H1 (cell line): ENCODE data around the gene GALR2. TPM values are rescaled to one million over a fixed set of nuclear protein-coding genes. Genes with fewer than 3 reads are reported as not detected.

Source experiments
- CTCF ChIA-PET: fragments of 300-600 bp; sonication (Branson Sonifier 250); formaldehyde crosslinking; loops from one replicate; lab custom pipeline; 2021; ENCODE audit not compliant: partially characterized antibody; lab: Charles Lee
- POLR2A ChIA-PET: fragments of 300-600 bp; sonication (Branson Sonifier 250); formaldehyde crosslinking; loops from one replicate; lab custom pipeline; 2021; ENCODE audit warnings: inconsistent platforms; ENCODE audit not compliant: partially characterized antibody; lab: Charles Lee
- DNase-seq, 2 experiments: peaks; one replicate each; pipeline versions ENCODE4 v3.0.0 to v3.0.0-alpha.2; 2010 to 2022; ENCODE audit warnings: low spot score in 2 of 2, low read depth in 1 of 2, mixed read lengths in 1 of 2
- FAIRE-seq: peaks from 2 replicates; lab custom pipeline; 2011; peaks lifted over from hg19 to GRCh38; lab: Jason Lieb, UNC
- H2AFZ ChIP-seq: 2 replicates; pipeline ENCODE4 v1.8.1; 2012; ENCODE audit warnings: low read length, inconsistent platforms
- H2AK5ac ChIP-seq: 2 replicates; pipeline ENCODE4 v1.6.1; 2013; ENCODE audit warnings: low read depth, low read length
- H2BK120ac ChIP-seq: replicated peaks from 2 replicates; pipeline ENCODE3; 2013; ENCODE audit warnings: low read depth, low read length, inconsistent platforms
- H2BK12ac ChIP-seq: 2 replicates; pipeline ENCODE4 v1.6.1; 2013; ENCODE audit warnings: low read depth, low read length
- H2BK15ac ChIP-seq: 2 replicates; pipeline ENCODE4 v1.6.1; 2013; ENCODE audit warnings: low read length
- H2BK20ac ChIP-seq: 2 replicates; pipeline ENCODE4 v1.6.1; 2013; ENCODE audit warnings: low read length
- H2BK5ac ChIP-seq: 2 replicates; pipeline ENCODE4 v1.6.1; 2013; ENCODE audit warnings: low read depth, low read length
- H3K14ac ChIP-seq: 2 replicates; pipeline ENCODE4 v1.6.1; 2013; ENCODE audit warnings: inconsistent platforms; ENCODE audit not compliant: insufficient read length
- H3K18ac ChIP-seq: 2 replicates; pipeline ENCODE4 v1.6.1; 2013; ENCODE audit warnings: low read length; ENCODE audit errors: extremely low read depth
- H3K23ac ChIP-seq: 2 replicates; pipeline ENCODE4 v1.6.1; 2013; ENCODE audit warnings: inconsistent platforms; ENCODE audit not compliant: insufficient read length
- H3K23me2 ChIP-seq: 2 replicates; pipeline ENCODE4 v1.6.1; 2013; ENCODE audit warnings: low read depth, low read length
- H3K27ac ChIP-seq: 2 replicates; pipeline ENCODE4 v1.6.1; 2011; ENCODE audit warnings: low read depth, low read length, inconsistent platforms
- H3K27me3 ChIP-seq, 4 experiments: replicated peaks in 1 of 4; 1 replicate in 1 of 4; 2 replicates in 3 of 4; pipeline versions ENCODE4 v1.6.1 to v1.8.1; 2011 to 2013; ENCODE audit warnings: low read length in 3 of 4, mild to moderate bottlenecking in 3 of 4, inconsistent platforms in 2 of 4, mixed read lengths in 2 of 4, moderate library complexity in 1 of 4; ENCODE audit not compliant: control insufficient read depth in 3 of 4, insufficient read depth in 3 of 4; ENCODE audit errors: extremely low read depth in 1 of 4
- H3K36me3 ChIP-seq, 4 experiments: 2 replicates each; pipeline versions ENCODE4 v1.6.1 to v1.8.1; 2011 to 2013; ENCODE audit warnings: mild to moderate bottlenecking in 4 of 4, low read length in 3 of 4, moderate library complexity in 2 of 4, control low read depth in 1 of 4, inconsistent platforms in 1 of 4; ENCODE audit not compliant: insufficient read depth in 4 of 4, control insufficient read depth in 2 of 4
- H3K4ac ChIP-seq: replicated peaks from 2 replicates; pipeline ENCODE3; 2013; ENCODE audit warnings: low read length, low read depth, mixed read lengths, inconsistent platforms; ENCODE audit not compliant: insufficient read length
- H3K4me1 ChIP-seq, 4 experiments: replicated peaks in 1 of 4; 1 replicate in 1 of 4; 2 replicates in 3 of 4; pipeline versions ENCODE4 v1.6.1 to v1.8.1; 2011 to 2013; ENCODE audit warnings: low read length in 3 of 4, inconsistent platforms in 2 of 4, mixed read lengths in 1 of 4; ENCODE audit not compliant: insufficient read depth in 4 of 4, control insufficient read depth in 3 of 4
- H3K4me2 ChIP-seq, 2 experiments: 2 replicates each; pipeline versions ENCODE4 v1.6.1 to v1.8.1; 2011 to 2013; ENCODE audit warnings: low read depth in 2 of 2, low read length in 2 of 2, control low read depth in 1 of 2, inconsistent platforms in 1 of 2, mild to moderate bottlenecking in 1 of 2; ENCODE audit not compliant: insufficient read depth in 1 of 2
- H3K4me3 ChIP-seq, 4 experiments: fragments of 200-600, 300-600 bp in 1 of 4; sonication (generic), shearing (Covaris generic), sonication (Bioruptor Twin) in 1 of 4; 2 replicates each; pipeline versions ENCODE4 v1.5.1 to v1.8.1; 2011 to 2016; ENCODE audit warnings: low read length in 4 of 4, low read depth in 3 of 4, control low read depth in 2 of 4, inconsistent platforms in 2 of 4, mild to moderate bottlenecking in 2 of 4, mixed read lengths in 1 of 4, moderate library complexity in 1 of 4; ENCODE audit not compliant: insufficient read depth in 2 of 4; ENCODE audit errors: extremely low read depth in 1 of 4
- H3K56ac ChIP-seq: replicated peaks from 2 replicates; pipeline ENCODE3; 2013; ENCODE audit warnings: low read depth, mild to moderate bottlenecking, mixed read lengths, low read length, inconsistent platforms; ENCODE audit not compliant: insufficient read length
- H3K79me1 ChIP-seq: 2 replicates; pipeline ENCODE4 v1.6.1; 2013; ENCODE audit warnings: low read depth, low read length, control low read depth
- H3K79me2 ChIP-seq, 2 experiments: 2 replicates each; pipeline versions ENCODE4 v1.6.1 to v1.8.1; 2012 to 2013; ENCODE audit warnings: low read length in 2 of 2, mild to moderate bottlenecking in 2 of 2, inconsistent platforms in 1 of 2; ENCODE audit not compliant: insufficient read depth in 2 of 2, control insufficient read depth in 1 of 2
- H3K9ac ChIP-seq, 4 experiments: replicated peaks in 1 of 4; 1 replicate in 1 of 4; 2 replicates in 3 of 4; pipeline versions ENCODE4 v1.6.1 to v1.8.1; 2011 to 2013; ENCODE audit warnings: low read depth in 3 of 4, low read length in 3 of 4, control low read depth in 2 of 4, mild to moderate bottlenecking in 2 of 4, moderate library complexity in 2 of 4, inconsistent platforms in 1 of 4; ENCODE audit errors: extremely low read depth in 1 of 4
- H3K9me3 ChIP-seq, 2 experiments: 2 replicates each; pipeline versions ENCODE4 v1.6.1 to v1.8.1; 2012 to 2013; ENCODE audit warnings: mild to moderate bottlenecking in 2 of 2, moderate library complexity in 2 of 2, control low read depth in 1 of 2, inconsistent platforms in 1 of 2, low read depth in 1 of 2, low read length in 1 of 2, mixed read lengths in 1 of 2; ENCODE audit not compliant: insufficient read depth in 2 of 2
- H4K20me1 ChIP-seq, 2 experiments: replicated peaks in 1 of 2; 2 replicates each; pipeline versions ENCODE3 to v1.8.1; 2011 to 2013; ENCODE audit warnings: inconsistent platforms in 2 of 2, low read length in 2 of 2, mild to moderate bottlenecking in 1 of 2; ENCODE audit not compliant: insufficient read depth in 2 of 2, control insufficient read depth in 1 of 2
- H4K5ac ChIP-seq: 2 replicates; pipeline ENCODE4 v1.6.1; 2013; ENCODE audit warnings: low read length, low read depth, mixed read lengths, inconsistent platforms; ENCODE audit not compliant: insufficient read length
- H4K8ac ChIP-seq: 2 replicates; pipeline ENCODE4 v1.8.0; 2013; ENCODE audit warnings: mild to moderate bottlenecking, moderate library complexity, low read length, inconsistent platforms; ENCODE audit not compliant: insufficient read depth; ENCODE audit errors: extremely low read depth
- H4K91ac ChIP-seq: replicated peaks from 2 replicates; pipeline ENCODE3; 2013; ENCODE audit warnings: low read length, mixed read lengths, inconsistent platforms; ENCODE audit not compliant: insufficient read length
- BCL11A ChIP-seq, 2 experiments: IDR thresholded peaks; one replicate each; pipeline ENCODE4 v1.6.1; 2011; ENCODE audit warnings: low read depth in 2 of 2, low read length in 2 of 2, mild to moderate bottlenecking in 2 of 2
- EP300 ChIP-seq, 2 experiments: IDR thresholded peaks; 1 replicate in 1 of 2; 2 replicates in 1 of 2; pipeline ENCODE4 v1.6.1; 2011 to 2012; ENCODE audit warnings: low read depth in 2 of 2, low read length in 2 of 2, mild to moderate bottlenecking in 2 of 2, borderline replicate concordance in 1 of 2, inconsistent platforms in 1 of 2, moderate library complexity in 1 of 2
- JUND ChIP-seq: IDR thresholded peaks from 2 replicates; pipeline ENCODE4 v1.6.1; 2011; ENCODE audit warnings: mild to moderate bottlenecking, improper control_type of control experiment, low read length
- RFX5 ChIP-seq: IDR thresholded peaks from 2 replicates; pipeline ENCODE4 v1.6.1; 2011; ENCODE audit warnings: low read depth, low read length, improper control_type of control experiment, borderline replicate concordance
- RXRA ChIP-seq: IDR thresholded peaks from 2 replicates; pipeline ENCODE4 v1.6.1; 2011; ENCODE audit warnings: low read depth, mild to moderate bottlenecking, low read length, moderate library complexity; ENCODE audit not compliant: insufficient read depth
- SAP30 ChIP-seq: fragments of 300-600 bp; sonication (generic); IDR thresholded peaks from 2 replicates; pipeline ENCODE4 v1.7.1; 2012; ENCODE audit warnings: low read length, moderate library complexity, mild to moderate bottlenecking, inconsistent platforms; ENCODE audit not compliant: insufficient read depth, insufficient replicate concordance
- WGBS, 2 experiments: shearing (Covaris generic) in 1 of 2; methylation state at CpG; one replicate each; pipeline versions ENCODE4 v1.1.6 to v1.1.7; 2013 to 2015; ENCODE audit warnings: low lambda C conversion rate in 2 of 2, mixed read lengths in 2 of 2, inconsistent platforms in 1 of 2, low coverage in 1 of 2, missing lambda C conversion rate in 1 of 2; ENCODE audit not compliant: insufficient replicate concordance in 2 of 2, insufficient coverage in 1 of 2, insufficient read length in 1 of 2; ENCODE audit errors: extremely low coverage in 1 of 2, missing lambda C conversion rate in 1 of 2; 5-methylcytosine and 5-hydroxymethylcytosine counted together
- polyA plus RNA-seq, 7 experiments: library from polyadenylated mRNA; depleted of rRNA in 3 of 7; stranded (reverse) in 5 of 7; unstranded in 2 of 7; fragments of >200 nt in 5 of 7; fragments of 200-250 nt in 2 of 7; gene quantifications; 1 replicate in 5 of 7; 2 replicates in 1 of 7; 4 replicates in 1 of 7; pipeline versions ENCODE4 v1.2.1 to v1.2.3, GENCODE V29; 2011 to 2013; ENCODE audit warnings: missing spikeins in 2 of 7, mixed read lengths in 2 of 7
- total RNA-seq: library from RNA; stranded (reverse); fragmentation: NEBNext Ultra II Directional; extraction: Animal tissue kit (Norgen Biotek cat#: 25700); gene quantifications from 2 replicates; pipeline ENCODE4 v1.2.1, GENCODE V29; 2021

Gene GALR2
- total and polyA plus RNA-seq, 2 of the 8 experiments (the other 6 are each of a cell fraction or from before 2014, with no cell fraction given) = 0.86 to 2.2 TPM

DNA sequence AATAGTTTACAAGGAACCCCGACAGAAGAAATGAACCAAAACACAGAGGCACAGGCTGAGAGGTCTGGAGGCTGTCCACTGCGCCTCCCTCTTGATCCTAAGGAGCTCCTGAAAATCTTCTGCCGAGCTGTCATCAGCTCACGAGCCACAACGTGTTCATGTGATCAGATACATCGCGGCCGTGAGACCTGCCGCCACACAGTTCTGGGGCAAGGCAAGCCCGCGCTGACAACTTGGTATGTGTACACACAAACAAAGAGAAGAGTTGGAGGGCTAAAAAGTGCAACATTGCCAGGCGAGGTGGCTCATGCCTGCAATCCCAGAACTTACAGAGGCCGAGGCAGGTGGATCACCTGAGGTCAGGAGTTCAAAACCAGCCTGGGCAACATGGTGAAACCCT is 21.4 kb downstream of the GALR2 start:
- no peaks in the 10 kb centered on the region for H3K23me2 ChIP-seq
- H3K36me3 ChIP-seq = peaks cover 25 to 65% (median 35%) of the 10 kb centered on the region in 4 experiments; a peak in 7 of 8 replicates
- DNase-seq (no peak), FAIRE-seq (no peak)
- no peaks in the 10 kb centered on the region for H3K79me2 ChIP-seq
- H2BK15ac ChIP-seq = no peak overlapping the region
- no peak overlapping the region for H3K4me2 ChIP-seq
- H2AFZ ChIP-seq = no peak overlapping the region
- H2BK12ac ChIP-seq = no peak overlapping the region
- no peak overlapping the region for H3K4ac ChIP-seq
- no peak overlapping the region for H2BK120ac ChIP-seq
- ChIA-PET CTCF (interaction anchor here (0.9 to 3.0 kb wide), 6 partner anchors 8 to 461 kb away, joined by 3 to 8 read pairs (median 4); partner anchors contain the start of genes CDK3 and GALR2), POLR2A (interaction anchor here (1.0 to 2.7 kb wide), 4 partner anchors 8 to 21 kb away, joined by 3 to 8 read pairs (median 3); partner anchors contain the start of genes EXOC7, GALR2 and ZACN)
- H4K20me1 ChIP-seq = peaks cover 0 to 2% of the 10 kb centered on the region in 2 experiments
- no peak overlapping the region for H3K23ac ChIP-seq
- no peak overlapping the region for H3K9ac ChIP-seq
- no peak overlapping the region for H3K56ac ChIP-seq
- H3K27ac ChIP-seq = no peak overlapping the region
- no peak overlapping the region for H2BK5ac ChIP-seq
- no peak overlapping the region for H3K18ac ChIP-seq
- no peaks in the 10 kb centered on the region for H3K9me3 ChIP-seq
- H4K8ac ChIP-seq = no peak overlapping the region
- no peak overlapping the region for H3K4me3 ChIP-seq
- 91% methylated on average over 13 of the region's 13 CpGs; no CpG with 5 or more reads in 1 of the 2 experiments for WGBS, 2 experiments
- no peak overlapping the region for H4K5ac ChIP-seq
- peaks cover 2% of the 10 kb centered on the region; the same call in 1 of the 2 replicates for H3K79me1 ChIP-seq
- H3K14ac ChIP-seq = no peak overlapping the region
- no peak overlapping the region for H4K91ac ChIP-seq
- H3K4me1 ChIP-seq = no peaks in the 10 kb centered on the region
- no peaks in the 10 kb centered on the region for H3K27me3 ChIP-seq
- no peak overlapping the region for H2AK5ac ChIP-seq
- no peak overlapping the region for H2BK20ac ChIP-seq
- TF ChIP-seq RFX5 (no peak), JUND (no peak), EP300 (IDR thresholded peaks at IDR 0.05; ENCODE audit: borderline replicate concordance in 1 of 2, low read depth in 2 of 2, low read length in 2 of 2) (no peak), BCL11A (IDR thresholded peaks at IDR 0.05; ENCODE audit: low read depth in 2 of 2, low read length in 2 of 2) (no peak), RXRA (no peak), SAP30 (no peak)
